IMR-90 (cell line): ENCODE results near the gene TEX53. TPM values are rescaled to one million over a fixed set of nuclear protein-coding genes. Genes with fewer than 3 reads are reported as not detected.

Experiments used
- ATAC-seq: fragments of 200-7000 bp; cut with Tn5 transposase; 2 replicates; pipeline ENCODE4 v1.9.1; 2020; ENCODE audit warnings: low read depth, mild to moderate bottlenecking, moderate library complexity
- BruUV-seq: library from RNA; stranded (reverse); fragments of 400-500 nt; replicated peaks from 2 replicates; lab custom pipeline; 2021; lab: Mats Ljungman, UMichigan
- CTCF ChIA-PET: fragments of 300-600 bp; formaldehyde crosslinking; extraction: SDS; loops from one replicate; lab custom pipeline; 2021; ENCODE audit warnings: antibody characterized with exemption; lab: Yijun Ruan, JAX
- POLR2A ChIA-PET: fragments of 300-600 bp; sonication (Branson Sonifier 250); formaldehyde crosslinking; loops from one replicate; lab custom pipeline; 2022; ENCODE audit warnings: antibody characterized with exemption; ENCODE audit not compliant: unreplicated experiment; lab: Charles Lee
- DNase-seq: peaks from one replicate; pipeline ENCODE4 v3.0.0; 2013
- H2AFZ ChIP-seq: replicated peaks from 2 replicates; pipeline ENCODE3; 2013; ENCODE audit warnings: low read length, mild to moderate bottlenecking; ENCODE audit not compliant: poor library complexity
- H2AK5ac ChIP-seq: 2 replicates; pipeline ENCODE4 v1.6.1; 2013; ENCODE audit warnings: low read depth, low read length, inconsistent platforms
- H2AK9ac ChIP-seq: replicated peaks from 2 replicates; pipeline ENCODE3; 2013; ENCODE audit warnings: mild to moderate bottlenecking, low read depth, low read length, moderate library complexity; ENCODE audit not compliant: poor library complexity
- H2BK120ac ChIP-seq: 2 replicates; pipeline ENCODE4 v1.6.1; 2013; ENCODE audit warnings: low read depth, low read length, inconsistent platforms
- H2BK15ac ChIP-seq: 3 replicates; pipeline ENCODE4 v1.6.1; 2013; ENCODE audit warnings: low read depth, low read length, inconsistent platforms
- H2BK20ac ChIP-seq: 2 replicates; pipeline ENCODE4 v1.6.1; 2013; ENCODE audit warnings: low read depth, mild to moderate bottlenecking, inconsistent platforms, low read length, moderate library complexity
- H2BK5ac ChIP-seq: 2 replicates; pipeline ENCODE4 v1.6.1; 2013; ENCODE audit warnings: mild to moderate bottlenecking, low read depth, low read length, inconsistent platforms; ENCODE audit not compliant: poor library complexity, severe bottlenecking
- H3K14ac ChIP-seq: replicated peaks from 2 replicates; pipeline ENCODE4 v1.6.1; 2013; ENCODE audit warnings: low read depth, low read length, inconsistent platforms
- H3K18ac ChIP-seq: 2 replicates; pipeline ENCODE4 v1.6.1; 2013; ENCODE audit warnings: low read depth, low read length, control low read depth
- H3K23ac ChIP-seq: 2 replicates; pipeline ENCODE4 v1.6.1; 2013; ENCODE audit warnings: low read depth, low read length, inconsistent platforms
- H3K27ac ChIP-seq: 2 replicates; pipeline ENCODE4 v1.5.1; 2013; ENCODE audit warnings: mild to moderate bottlenecking, control low read depth, low read length; ENCODE audit not compliant: insufficient read depth
- H3K27me3 ChIP-seq: 2 replicates; pipeline ENCODE4 v1.6.1; 2013; ENCODE audit warnings: low read length; ENCODE audit not compliant: control insufficient read depth, insufficient read depth
- H3K36me3 ChIP-seq: 2 replicates; pipeline ENCODE4 v1.6.1; 2013; ENCODE audit warnings: low read length, mixed read lengths; ENCODE audit not compliant: control insufficient read depth, insufficient read depth
- H3K4ac ChIP-seq: 2 replicates; pipeline ENCODE4 v1.6.1; 2013; ENCODE audit warnings: low read depth, low read length, inconsistent platforms
- H3K4me1 ChIP-seq: 2 replicates; pipeline ENCODE4 v1.6.1; 2013; ENCODE audit warnings: low read length, mixed read lengths; ENCODE audit not compliant: control insufficient read depth, insufficient read depth
- H3K4me2 ChIP-seq: 2 replicates; pipeline ENCODE4 v1.6.1; 2013; ENCODE audit warnings: low read depth, mild to moderate bottlenecking, control low read depth, low read length, moderate library complexity
- H3K4me3 ChIP-seq: 2 replicates; pipeline ENCODE4 v1.5.1; 2013; ENCODE audit warnings: low read depth, mild to moderate bottlenecking, control low read depth, low read length, moderate library complexity; ENCODE audit not compliant: insufficient read depth
- H3K56ac ChIP-seq: 2 replicates; pipeline ENCODE4 v1.6.1; 2013; ENCODE audit warnings: low read length, inconsistent platforms; ENCODE audit not compliant: insufficient read depth; ENCODE audit errors: extremely low read depth
- H3K79me1 ChIP-seq, 2 experiments: 2 replicates each; pipeline ENCODE4 v1.6.1; 2013; ENCODE audit warnings: low read length in 2 of 2, inconsistent platforms in 1 of 2, low read depth in 1 of 2
- H3K9ac ChIP-seq: 2 replicates; pipeline ENCODE4 v1.6.1; 2013; ENCODE audit warnings: low read depth, low read length, control low read depth
- H3K9me1 ChIP-seq: 2 replicates; pipeline ENCODE4 v1.6.1; 2013; ENCODE audit warnings: low read length, inconsistent platforms; ENCODE audit not compliant: insufficient read depth
- H3K9me3 ChIP-seq: 2 replicates; pipeline ENCODE4 v1.6.1; 2013; ENCODE audit warnings: low read length; ENCODE audit not compliant: control insufficient read depth, insufficient read depth
- H4K20me1 ChIP-seq: 2 replicates; pipeline ENCODE4 v1.6.1; 2013; ENCODE audit warnings: low read length, inconsistent platforms; ENCODE audit not compliant: insufficient read depth
- H4K5ac ChIP-seq: 2 replicates; pipeline ENCODE4 v1.6.1; 2013; ENCODE audit warnings: mild to moderate bottlenecking, low read depth, low read length, control low read depth
- H4K8ac ChIP-seq, 2 experiments: 2 replicates each; pipeline ENCODE4 v1.6.1; 2013; ENCODE audit warnings: low read depth in 2 of 2, low read length in 2 of 2, control low read depth in 1 of 2, inconsistent platforms in 1 of 2
- H4K91ac ChIP-seq: 2 replicates; pipeline ENCODE4 v1.6.1; 2013; ENCODE audit warnings: low read depth, low read length, inconsistent platforms; ENCODE audit not compliant: insufficient read depth
- BHLHE40 ChIP-seq: fragments of 150-350 bp; IDR thresholded peaks from 2 replicates; pipeline ENCODE4 v1.6.1; 2016; ENCODE audit warnings: mild to moderate bottlenecking, low read depth, low read length
- CEBPB ChIP-seq: IDR thresholded peaks from 2 replicates; pipeline ENCODE4 v1.6.1; 2012; ENCODE audit warnings: low read depth, low read length, improper control_type of control experiment
- CHD1 ChIP-seq: IDR thresholded peaks from 2 replicates; pipeline ENCODE4 v1.6.1; 2012; ENCODE audit warnings: low read depth, low read length, improper control_type of control experiment
- FOS ChIP-seq: fragments of 150-350 bp; IDR thresholded peaks from 2 replicates; pipeline ENCODE4 v1.6.1; 2016; ENCODE audit warnings: low read depth, low read length
- MAFK ChIP-seq: IDR thresholded peaks from 2 replicates; pipeline ENCODE4 v1.6.1; 2012; ENCODE audit warnings: low read depth, low read length, improper control_type of control experiment
- MAZ ChIP-seq: IDR thresholded peaks from 2 replicates; pipeline ENCODE4 v1.6.1; 2012; ENCODE audit warnings: low read depth, mild to moderate bottlenecking, low read length, improper control_type of control experiment, moderate library complexity, borderline replicate concordance
- MXI1 ChIP-seq: IDR thresholded peaks from 2 replicates; pipeline ENCODE4 v1.6.1; 2012; ENCODE audit warnings: low read depth, mild to moderate bottlenecking, low read length, moderate library complexity, borderline replicate concordance
- NFE2L2 ChIP-seq: fragments of 150-350 bp; IDR thresholded peaks from 2 replicates; pipeline ENCODE4 v1.6.1; 2016; ENCODE audit warnings: low read depth, mild to moderate bottlenecking, low read length
- POLR2A ChIP-seq: IDR thresholded peaks from 2 replicates; pipeline ENCODE4 v1.6.1; 2012; ENCODE audit warnings: mild to moderate bottlenecking, low read depth, low read length
- RAD21 ChIP-seq: IDR thresholded peaks from 2 replicates; pipeline ENCODE4 v1.6.1; 2012; ENCODE audit warnings: low read length, improper control_type of control experiment
- RCOR1 ChIP-seq: IDR thresholded peaks from 2 replicates; pipeline ENCODE4 v1.6.1; 2012; ENCODE audit warnings: mild to moderate bottlenecking, low read length, improper control_type of control experiment; ENCODE audit not compliant: insufficient replicate concordance
- RFX5 ChIP-seq: IDR thresholded peaks from 2 replicates; pipeline ENCODE4 v1.8.0; 2012; ENCODE audit warnings: low read depth, mild to moderate bottlenecking, low read length, moderate library complexity
- SMC3 ChIP-seq: fragments of 150-350 bp; IDR thresholded peaks from 2 replicates; pipeline ENCODE4 v1.6.1; 2016; ENCODE audit warnings: low read depth, mild to moderate bottlenecking, antibody characterized with exemption, low read length, moderate library complexity
- WGBS, 2 experiments: methylation state at CpG; one replicate each; pipeline versions ENCODE4 v1.1.5 to v1.1.7; 2013; ENCODE audit warnings: missing lambda C conversion rate in 2 of 2; ENCODE audit not compliant: insufficient read length in 1 of 2; ENCODE audit errors: extremely low coverage in 2 of 2; 5-methylcytosine and 5-hydroxymethylcytosine counted together
- dilution Hi-C: fragments of 300-500 bp; cut with HindIII; formaldehyde crosslinking; loops from one replicate; pipeline ENCODE4 v1.14.3; 2018; ENCODE audit warnings: low sequenced_read_pairs; ENCODE audit not compliant: unreplicated experiment
- in situ Hi-C: fragments of 300-500 bp; cut with MboI; formaldehyde crosslinking; loops from 3 replicates; pipeline ENCODE4 v1.14.3; 2019; ENCODE audit warnings: low sequenced_read_pairs, inconsistent platforms, mixed read lengths
- intact Hi-C: fragments of 100-400 bp; cut with micrococcal nuclease; formaldehyde crosslinking; loops from 2 replicates; pipeline ENCODE4 v1.10.0; 2022
- polyA plus RNA-seq, 3 experiments: library from polyadenylated mRNA; depleted of rRNA; stranded (reverse); fragments of >200 nt; gene quantifications; 2 replicates each; pipeline ENCODE4 v1.2.3, GENCODE V29; 2012; ENCODE audit warnings: low replicate concordance in 1 of 3
- total RNA-seq: library from RNA; depleted of rRNA; stranded (reverse); fragments of >200 nt; gene quantifications from 2 replicates; pipeline ENCODE4 v1.2.3, GENCODE V29; 2012
- TF ChIP-seq, protein P1 (sequence below): fragments of 150-350 bp; IDR thresholded peaks from 2 replicates; pipeline ENCODE4 v1.6.1; 2017; ENCODE audit warnings: mild to moderate bottlenecking, antibody characterized with exemption, low read length, low read depth
- TF ChIP-seq, protein P2 (sequence below): conservative IDR thresholded peaks from 2 replicates; pipeline ENCODE4 v1.5.1; 2012; ENCODE audit warnings: mild to moderate bottlenecking, low read depth, low read length, improper control_type of control experiment
- TF ChIP-seq, protein P3 (sequence below): fragments of 150-350 bp; IDR thresholded peaks from 2 replicates; pipeline ENCODE4 v1.6.1; 2016; ENCODE audit warnings: low read depth, mild to moderate bottlenecking, low read length, moderate library complexity, borderline replicate concordance

TEX53 gene
- total and polyA plus RNA-seq, 2 of the 4 experiments (the other 2 are of a cell fraction), result not detected

DNA sequence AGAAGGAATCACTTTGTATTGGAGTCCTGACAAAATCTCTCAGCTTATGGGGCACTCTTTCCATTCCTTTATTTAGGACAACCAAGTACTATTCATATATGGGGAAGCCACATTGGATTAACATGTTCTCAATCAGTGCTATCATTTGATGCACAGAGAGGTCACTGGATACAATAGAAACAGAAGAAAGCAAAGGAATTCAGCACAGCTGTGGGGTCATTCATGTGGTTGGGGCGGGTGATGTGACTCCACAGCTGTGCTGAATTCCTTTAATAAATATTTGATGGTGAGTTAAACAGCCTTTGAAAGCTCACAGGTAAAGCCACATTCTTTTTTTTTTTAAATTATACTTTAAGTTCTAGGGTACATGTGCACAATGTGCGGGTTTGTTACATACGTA lies 25.2 kb upstream of the TEX53 start:
- Histone ChIP-seq H2BK5ac (no peak overlapping the region), H3K9ac (no peak overlapping the region), H3K79me1 (no peaks in the 10 kb centered on the region), H3K4me3 (no peak overlapping the region), H3K23ac (no peak overlapping the region), H3K14ac (no peak overlapping the region), H3K9me3 (no peaks in the 10 kb centered on the region), H2BK120ac (no peak overlapping the region), H2AFZ (no peak overlapping the region), H3K4me1 (peaks cover 4% of the 10 kb centered on the region), H3K36me3 (no peaks in the 10 kb centered on the region), H4K5ac (no peak overlapping the region), H3K4me2 (no peak overlapping the region), H3K18ac (no peak overlapping the region), H4K91ac (no peak overlapping the region), H4K20me1 (no peaks in the 10 kb centered on the region), H2AK5ac (no peak overlapping the region), H4K8ac (no peak overlapping the region), H3K9me1 (peaks cover 7% of the 10 kb centered on the region), H2BK20ac (no peak overlapping the region), H3K27me3 (no peaks in the 10 kb centered on the region), H3K27ac (no peak overlapping the region), H2BK15ac (no peak overlapping the region), H3K56ac (no peak overlapping the region), H2AK9ac (no peak overlapping the region), H3K4ac (no peak overlapping the region)
- POLR2A ChIA-PET, result no interaction called here
- in situ Hi-C loops, result no loop called here
- BruUV-seq, result no TSS peak
- CTCF ChIA-PET, result interaction anchor here (0.9 to 3.3 kb wide), 5 partner anchors 8 to 325 kb away, joined by 3 to 25 read pairs (median 11); no protein-coding TSS in a partner anchor
- TF ChIP-seq, protein P1, sequence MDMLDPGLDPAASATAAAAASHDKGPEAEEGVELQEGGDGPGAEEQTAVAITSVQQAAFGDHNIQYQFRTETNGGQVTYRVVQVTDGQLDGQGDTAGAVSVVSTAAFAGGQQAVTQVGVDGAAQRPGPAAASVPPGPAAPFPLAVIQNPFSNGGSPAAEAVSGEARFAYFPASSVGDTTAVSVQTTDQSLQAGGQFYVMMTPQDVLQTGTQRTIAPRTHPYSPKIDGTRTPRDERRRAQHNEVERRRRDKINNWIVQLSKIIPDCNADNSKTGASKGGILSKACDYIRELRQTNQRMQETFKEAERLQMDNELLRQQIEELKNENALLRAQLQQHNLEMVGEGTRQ, result no peak
- no peak for TF ChIP-seq CEBPB
- TF ChIP-seq RAD21, result no peak
- no peak for TF ChIP-seq MXI1
- no peak for TF ChIP-seq NFE2L2
- TF ChIP-seq POLR2A, result no peak
- TF ChIP-seq MAFK, result no peak
- TF ChIP-seq MAZ, result no peak
- no peak for TF ChIP-seq BHLHE40
- TF ChIP-seq RFX5, result no peak
- no peak for TF ChIP-seq CHD1
- TF ChIP-seq RCOR1, result no peak
- TF ChIP-seq, protein P2, sequence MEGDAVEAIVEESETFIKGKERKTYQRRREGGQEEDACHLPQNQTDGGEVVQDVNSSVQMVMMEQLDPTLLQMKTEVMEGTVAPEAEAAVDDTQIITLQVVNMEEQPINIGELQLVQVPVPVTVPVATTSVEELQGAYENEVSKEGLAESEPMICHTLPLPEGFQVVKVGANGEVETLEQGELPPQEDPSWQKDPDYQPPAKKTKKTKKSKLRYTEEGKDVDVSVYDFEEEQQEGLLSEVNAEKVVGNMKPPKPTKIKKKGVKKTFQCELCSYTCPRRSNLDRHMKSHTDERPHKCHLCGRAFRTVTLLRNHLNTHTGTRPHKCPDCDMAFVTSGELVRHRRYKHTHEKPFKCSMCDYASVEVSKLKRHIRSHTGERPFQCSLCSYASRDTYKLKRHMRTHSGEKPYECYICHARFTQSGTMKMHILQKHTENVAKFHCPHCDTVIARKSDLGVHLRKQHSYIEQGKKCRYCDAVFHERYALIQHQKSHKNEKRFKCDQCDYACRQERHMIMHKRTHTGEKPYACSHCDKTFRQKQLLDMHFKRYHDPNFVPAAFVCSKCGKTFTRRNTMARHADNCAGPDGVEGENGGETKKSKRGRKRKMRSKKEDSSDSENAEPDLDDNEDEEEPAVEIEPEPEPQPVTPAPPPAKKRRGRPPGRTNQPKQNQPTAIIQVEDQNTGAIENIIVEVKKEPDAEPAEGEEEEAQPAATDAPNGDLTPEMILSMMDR, result no peak
- TF ChIP-seq, protein P3, sequence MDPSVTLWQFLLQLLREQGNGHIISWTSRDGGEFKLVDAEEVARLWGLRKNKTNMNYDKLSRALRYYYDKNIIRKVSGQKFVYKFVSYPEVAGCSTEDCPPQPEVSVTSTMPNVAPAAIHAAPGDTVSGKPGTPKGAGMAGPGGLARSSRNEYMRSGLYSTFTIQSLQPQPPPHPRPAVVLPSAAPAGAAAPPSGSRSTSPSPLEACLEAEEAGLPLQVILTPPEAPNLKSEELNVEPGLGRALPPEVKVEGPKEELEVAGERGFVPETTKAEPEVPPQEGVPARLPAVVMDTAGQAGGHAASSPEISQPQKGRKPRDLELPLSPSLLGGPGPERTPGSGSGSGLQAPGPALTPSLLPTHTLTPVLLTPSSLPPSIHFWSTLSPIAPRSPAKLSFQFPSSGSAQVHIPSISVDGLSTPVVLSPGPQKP, result no peak
- TF ChIP-seq SMC3, result no peak
- no peak for TF ChIP-seq FOS
- ATAC-seq, result no peak
- DNase-seq, result peak; percentile 21
- intact Hi-C loops, result loop anchor here (5.0 kb wide), 1 partner anchor 839 kb away; no protein-coding TSS in a partner anchor
- WGBS, 2 experiments, result no CpG with 5 or more reads among the region's 3 CpGs
- dilution Hi-C loops, result no loop called here
